ENCODE measurements around the gene PKNOX1.
"Not testable (repeated sequence)": the region's sequence is repeated elsewhere in the genome, so short reads cannot be mapped to it uniquely, and the experiment has no call there.

PKNOX1 gene

DNA sequence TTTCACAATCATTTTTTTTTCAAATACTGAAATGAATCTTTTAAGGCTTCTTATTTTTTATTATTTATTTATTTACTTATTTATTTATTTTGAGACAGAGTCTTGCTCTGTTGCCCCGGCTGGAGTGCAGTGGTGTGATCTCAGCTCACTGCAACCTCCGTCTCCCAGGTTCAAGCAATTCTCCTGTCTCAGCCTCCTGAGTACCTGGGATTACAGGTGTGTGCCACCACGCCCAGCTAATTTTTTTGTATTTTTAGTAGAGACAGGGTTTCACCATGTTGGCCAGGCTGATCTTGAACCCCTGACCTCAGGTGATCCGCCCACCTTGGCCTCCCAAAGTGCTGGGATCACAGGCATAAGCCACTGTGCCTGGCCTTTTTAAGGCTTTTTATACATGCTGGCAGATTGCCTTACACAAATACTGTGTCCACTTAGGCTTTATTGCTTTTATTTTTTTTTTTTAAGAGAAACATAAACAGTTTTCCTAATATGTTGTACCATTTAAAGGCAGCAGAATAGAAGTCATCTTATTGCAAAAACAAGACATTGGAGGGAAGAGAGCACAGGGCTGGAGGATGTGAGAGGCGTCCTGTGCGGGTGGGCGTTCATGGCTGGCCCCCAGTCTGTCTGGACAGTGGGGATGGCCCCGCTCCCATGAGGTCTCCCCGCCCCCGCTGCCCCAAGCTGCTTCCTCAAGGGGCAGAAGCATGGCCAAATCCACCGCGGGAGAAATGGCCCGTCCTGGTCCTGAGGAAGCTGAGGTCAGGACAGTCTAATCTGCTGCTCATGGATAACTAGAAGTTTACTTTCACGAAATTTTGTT is 31.9 kb downstream of the PKNOX1 start:
- not testable (repeated sequence) for H3K27ac Mint-ChIP-seq; H3K27me3 Mint-ChIP-seq; H3K4me3 Mint-ChIP-seq; DNase-seq; H3K4me1 Mint-ChIP-seq; H3K9me3 Mint-ChIP-seq; ATAC-seq (replicated peaks)
- H3K36me3 Mint-ChIP-seq, result peaks cover 30 to 52% of the 10 kb centered on the region in 2 donors

DNA sequence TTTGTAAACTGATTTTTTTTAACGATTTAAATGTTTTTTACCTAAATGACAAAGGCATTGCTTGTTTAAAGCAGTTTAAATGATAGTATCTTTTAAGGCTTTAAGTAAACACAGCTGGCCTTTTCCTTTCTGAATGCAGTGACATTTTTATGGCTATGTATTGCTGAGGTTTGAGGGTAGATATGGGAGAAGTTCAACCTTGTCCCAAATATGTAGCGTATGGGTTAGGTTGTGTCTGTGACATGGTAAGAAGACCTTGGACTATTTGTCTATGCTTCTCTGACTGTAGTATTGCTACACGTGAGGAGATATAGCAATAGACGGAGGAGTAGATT is 32.5 kb downstream of the PKNOX1 start:
- H3K36me3 Mint-ChIP-seq, result peaks cover 32 to 58% of the 10 kb centered on the region in 2 donors

GRCh38 chr21:43012596-43012995 is 38.2 kb downstream of the PKNOX1 start:
- ATAC-seq (replicated peaks), result no peak

More for the DNA sequence above, 32.5 kb downstream of the PKNOX1 start:
- Mint-ChIP-seq H3K9me3 (no peaks in the 10 kb centered on the region), H3K27me3 (no peaks in the 10 kb centered on the region), H3K27ac (no peak overlapping the region), H3K4me1 (peaks cover 3 to 6% of the 10 kb centered on the region in 2 donors), H3K4me3 (no peak overlapping the region)
- ATAC-seq (replicated peaks), result no peak
- no peak for DNase-seq

GRCh38 chr21:43015906-43016540 is 41.7 kb downstream of the PKNOX1 start:
- ATAC-seq (replicated peaks) (peak; percentile 72 to 75), DNase-seq (no peak)
- Mint-ChIP-seq H3K27me3 (no peaks in the 10 kb centered on the region), H3K4me3 (peak overlapping the region in 1 of 2 donors; percentile 22), H3K36me3 (peaks cover 37 to 61% of the 10 kb centered on the region in 2 donors), H3K27ac (peak overlapping the region; percentile 44), H3K9me3 (no peaks in the 10 kb centered on the region), H3K4me1 (peaks cover 22 to 25% of the 10 kb centered on the region in 2 donors)

More at GRCh38 chr21:43012596-43012995, 38.2 kb downstream of the PKNOX1 start:
- H3K27me3 Mint-ChIP-seq, result no peaks in the 10 kb centered on the region
- H3K27ac Mint-ChIP-seq, result no peak overlapping the region
- peaks cover 30 to 63% of the 10 kb centered on the region in 2 donors for H3K36me3 Mint-ChIP-seq
- no peak for DNase-seq
- H3K4me3 Mint-ChIP-seq, result no peak overlapping the region
- no peaks in the 10 kb centered on the region for H3K9me3 Mint-ChIP-seq
- H3K4me1 Mint-ChIP-seq, result peaks cover 16 to 22% of the 10 kb centered on the region in 2 donors

DNA sequence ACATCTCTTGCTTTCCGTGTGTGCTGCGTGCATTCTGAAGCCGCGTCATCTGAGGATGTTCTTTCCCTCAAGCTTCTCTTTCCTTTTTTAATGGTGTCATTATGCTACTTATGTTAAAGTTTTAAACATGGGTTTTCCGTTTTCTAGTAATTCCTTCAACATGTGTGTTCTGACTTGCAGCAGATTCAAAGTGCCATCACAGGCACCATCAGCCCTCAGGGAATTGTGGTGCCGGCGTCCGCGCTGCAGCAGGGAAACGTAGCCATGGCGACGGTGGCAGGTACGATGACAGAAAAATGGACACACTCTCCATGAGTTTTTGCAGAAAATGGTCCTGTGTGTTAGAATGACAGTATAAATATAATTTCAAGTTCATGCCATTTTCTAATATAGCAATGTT is 42.4 kb downstream of the PKNOX1 start:
- DNase-seq (no peak), ATAC-seq (replicated peaks) (no peak)
- Mint-ChIP-seq H3K4me3 (no peak overlapping the region), H3K4me1 (peaks cover 22 to 25% of the 10 kb centered on the region in 2 donors), H3K27me3 (no peaks in the 10 kb centered on the region), H3K9me3 (no peaks in the 10 kb centered on the region), H3K27ac (no peak overlapping the region), H3K36me3 (peaks cover 38 to 61% of the 10 kb centered on the region in 2 donors)

GRCh38 chr21:43018519-43018918 is 44.2 kb downstream of the PKNOX1 start:
- Mint-ChIP-seq H3K4me3 (no peak overlapping the region), H3K4me1 (peaks cover 22 to 25% of the 10 kb centered on the region in 2 donors), H3K36me3 (peaks cover 46 to 67% of the 10 kb centered on the region in 2 donors), H3K9me3 (no peaks in the 10 kb centered on the region), H3K27me3 (no peaks in the 10 kb centered on the region), H3K27ac (no peak overlapping the region)
- ATAC-seq (replicated peaks) (no peak), DNase-seq (no peak)

DNA sequence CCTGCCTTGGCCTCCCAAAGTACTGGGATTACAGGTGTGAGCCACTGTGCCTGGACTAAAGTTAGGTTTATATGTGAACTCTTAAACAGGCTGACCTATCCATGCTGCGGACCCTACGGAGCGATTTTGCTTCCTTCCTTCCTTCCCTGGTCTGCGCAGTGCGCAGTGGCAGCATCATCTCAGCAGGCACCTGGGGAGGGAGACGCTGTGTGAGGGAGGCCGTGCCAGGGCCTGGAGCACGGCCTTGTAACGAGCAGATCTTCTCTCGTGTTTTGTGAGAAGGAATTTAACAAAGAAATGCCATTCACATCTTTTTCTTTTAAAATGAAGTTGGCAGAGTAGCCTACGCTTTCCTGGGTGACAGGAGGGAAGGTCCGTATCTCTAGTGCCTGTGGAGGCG is 45.8 kb downstream of the PKNOX1 start:
- Mint-ChIP-seq H3K36me3 (peaks cover 42 to 65% of the 10 kb centered on the region in 2 donors), H3K4me1 (peaks cover 18 to 23% of the 10 kb centered on the region in 2 donors), H3K27me3 (no peaks in the 10 kb centered on the region), H3K4me3 (no peak overlapping the region), H3K27ac (no peak overlapping the region), H3K9me3 (no peaks in the 10 kb centered on the region)
- DNase-seq, result no peak
- no peak for ATAC-seq (replicated peaks)

- Mint-ChIP-seq H3K36me3 (peaks cover 43 to 64% of the 10 kb centered on the region in 2 donors), H3K4me1 (peaks cover 12 to 19% of the 10 kb centered on the region in 2 donors), H3K27ac (no peak overlapping the region), H3K4me3 (no peak overlapping the region), H3K27me3 (no peaks in the 10 kb centered on the region), H3K9me3 (no peaks in the 10 kb centered on the region)
- no peak for ATAC-seq (replicated peaks)
- no peak for DNase-seq
These were observed 46.4 kb downstream of the PKNOX1 start for GRCh38 chr21:43020771-43021170.

- peaks cover 8 to 15% of the 10 kb centered on the region in 2 donors for H3K4me1 Mint-ChIP-seq
- no peaks in the 10 kb centered on the region for H3K27me3 Mint-ChIP-seq
- H3K4me3 Mint-ChIP-seq, result no peak overlapping the region
- H3K27ac Mint-ChIP-seq, result no peak overlapping the region
- DNase-seq (no peak), ATAC-seq (replicated peaks) (no peak)
- peaks cover 43 to 60% of the 10 kb centered on the region in 2 donors for H3K36me3 Mint-ChIP-seq
- no peaks in the 10 kb centered on the region for H3K9me3 Mint-ChIP-seq
These were observed 46.8 kb downstream of the PKNOX1 start for GRCh38 chr21:43021191-43021590.

DNA sequence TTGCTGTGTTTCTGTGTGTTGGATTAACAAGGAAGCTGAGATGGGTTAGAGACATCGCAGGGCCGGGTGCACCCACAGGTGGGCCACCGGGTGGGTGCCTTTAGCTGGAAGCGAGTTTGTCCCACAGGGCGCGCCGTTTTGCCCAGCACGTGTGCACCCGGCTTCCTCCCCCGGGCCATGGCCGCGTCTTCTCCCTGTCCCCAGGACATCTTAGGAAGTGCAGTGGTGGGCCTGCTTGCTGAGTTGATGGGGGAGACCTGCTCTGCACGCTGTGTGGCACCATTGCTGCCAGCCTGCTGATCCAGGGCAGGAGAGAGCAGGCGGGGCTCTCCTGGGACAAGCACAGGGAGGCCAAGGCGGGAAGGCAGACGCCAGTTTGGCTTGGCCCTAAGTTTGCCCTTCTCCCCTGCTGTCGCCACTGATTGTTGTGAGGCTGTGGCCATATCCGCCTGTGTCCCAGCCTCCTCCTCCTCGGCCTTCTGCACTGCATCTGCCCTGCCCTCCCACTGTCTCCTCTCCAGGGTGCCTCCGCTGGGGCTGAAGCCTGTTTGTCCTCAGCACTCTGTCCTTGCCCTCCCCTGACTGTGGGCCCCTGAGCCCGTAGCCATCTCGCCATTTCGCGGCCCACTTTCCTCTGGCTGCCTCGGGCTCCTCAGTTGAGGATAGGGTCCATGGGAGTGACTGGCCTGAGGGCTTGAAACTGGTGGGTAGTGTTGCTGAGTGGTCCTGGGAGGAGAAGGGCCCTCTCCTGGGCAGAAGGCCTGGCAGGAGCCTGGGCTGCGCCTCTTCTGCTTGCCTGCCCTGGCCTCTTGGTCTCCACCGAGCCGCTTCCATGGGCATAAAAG is 47.6 kb downstream of the PKNOX1 start:
- Mint-ChIP-seq H3K4me3 (no peak overlapping the region), H3K9me3 (no peaks in the 10 kb centered on the region), H3K27me3 (no peaks in the 10 kb centered on the region), H3K27ac (no peak overlapping the region), H3K4me1 (peaks cover 0 to 9% of the 10 kb centered on the region in 2 donors), H3K36me3 (peaks cover 43 to 54% of the 10 kb centered on the region in 2 donors)
- no peak for DNase-seq
- ATAC-seq (replicated peaks), result no peak

- Mint-ChIP-seq H3K36me3 (peaks cover 48 to 64% of the 10 kb centered on the region in 2 donors), H3K27ac (no peak overlapping the region), H3K4me3 (no peak overlapping the region), H3K27me3 (no peaks in the 10 kb centered on the region), H3K4me1 (peaks cover 0 to 9% of the 10 kb centered on the region in 2 donors), H3K9me3 (no peaks in the 10 kb centered on the region)
- DNase-seq (no peak), ATAC-seq (replicated peaks) (no peak)
These were observed 48.8 kb downstream of the PKNOX1 start for GRCh38 chr21:43023175-43023574.

DNA sequence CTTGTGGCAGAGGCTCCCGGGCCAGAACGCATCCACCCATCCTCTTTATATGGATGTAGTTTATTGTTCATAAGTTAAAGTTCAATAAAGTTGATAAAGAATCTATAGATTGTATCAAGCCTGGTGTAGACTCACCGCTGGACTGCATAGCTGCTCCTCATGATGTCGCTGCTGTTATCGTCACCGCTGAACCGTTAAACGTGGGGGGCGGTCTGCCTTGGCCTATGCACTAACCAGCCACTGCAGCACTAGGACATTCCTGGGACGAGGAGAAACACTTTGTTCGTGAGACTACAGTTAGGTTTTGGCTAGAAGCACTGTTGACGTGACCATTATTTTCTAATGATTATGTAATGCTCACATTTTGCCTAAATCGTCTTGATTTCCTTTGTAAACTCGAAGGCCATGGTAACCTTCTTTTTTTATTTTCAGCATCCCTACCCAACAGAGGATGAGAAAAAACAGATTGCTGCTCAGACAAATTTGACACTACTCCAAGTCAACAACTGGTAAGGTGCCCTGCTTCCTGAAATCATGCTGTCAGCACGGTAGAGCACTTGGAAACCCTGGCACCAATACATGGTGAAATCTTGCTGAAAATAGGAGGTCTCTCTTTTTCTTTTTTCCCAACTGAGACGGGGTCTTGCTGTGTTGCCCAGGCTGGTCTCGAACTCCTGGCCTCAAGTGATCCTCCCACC is 50.2 kb downstream of the PKNOX1 start:
- no peak for DNase-seq
- Mint-ChIP-seq H3K36me3 (peaks cover 53 to 72% of the 10 kb centered on the region in 2 donors), H3K27me3 (no peaks in the 10 kb centered on the region), H3K4me1 (peaks cover 0 to 9% of the 10 kb centered on the region in 2 donors), H3K27ac (no peak overlapping the region), H3K9me3 (no peaks in the 10 kb centered on the region), H3K4me3 (no peak overlapping the region)
- ATAC-seq (replicated peaks), result no peak

- peaks cover 47 to 70% of the 10 kb centered on the region in 2 donors for H3K36me3 Mint-ChIP-seq
- no peak overlapping the region for H3K27ac Mint-ChIP-seq
- no peak for DNase-seq
- H3K4me1 Mint-ChIP-seq, result no peaks in the 10 kb centered on the region
- H3K4me3 Mint-ChIP-seq, result no peak overlapping the region
- ATAC-seq (replicated peaks), result no peak
- H3K27me3 Mint-ChIP-seq, result no peaks in the 10 kb centered on the region
- H3K9me3 Mint-ChIP-seq, result no peaks in the 10 kb centered on the region
These were observed 51.3 kb downstream of the PKNOX1 start for GRCh38 chr21:43025636-43026180.
